ENCODE data around the gene HIPK3. TPM values are rescaled to one million over a fixed set of nuclear protein-coding genes. Genes with fewer than 3 reads are reported as not detected.
"Not testable (repeated sequence)": the region's sequence is repeated elsewhere in the genome, so short reads cannot be mapped to it uniquely, and the experiment has no call there.

The HIPK3 gene
- total RNA-seq, 3 donors from 2014 or later (not counting 1 experiment from before 2014, with no cell fraction given), result 80.6 to 92.9 (median 87.7) TPM

DNA sequence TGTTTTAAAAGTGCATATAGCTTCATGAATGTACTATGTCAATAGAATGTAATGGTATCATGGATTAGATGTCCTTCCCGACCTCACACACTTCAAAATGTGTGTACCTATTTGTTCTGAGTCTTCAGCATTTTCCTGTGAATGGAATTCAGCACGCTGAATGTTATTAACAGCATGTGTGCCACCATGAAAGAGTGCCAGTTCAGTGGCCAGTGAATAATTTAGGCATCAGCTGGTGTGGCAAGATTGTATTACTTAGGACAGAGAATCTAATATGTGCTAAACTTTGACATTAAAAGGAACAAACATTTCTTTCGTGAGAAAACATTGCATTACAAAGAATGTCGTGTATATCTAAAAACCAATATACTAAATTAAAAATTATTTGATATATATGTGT is 46.4 kb downstream of the HIPK3 start:
- TF ChIP-seq, protein P1, sequence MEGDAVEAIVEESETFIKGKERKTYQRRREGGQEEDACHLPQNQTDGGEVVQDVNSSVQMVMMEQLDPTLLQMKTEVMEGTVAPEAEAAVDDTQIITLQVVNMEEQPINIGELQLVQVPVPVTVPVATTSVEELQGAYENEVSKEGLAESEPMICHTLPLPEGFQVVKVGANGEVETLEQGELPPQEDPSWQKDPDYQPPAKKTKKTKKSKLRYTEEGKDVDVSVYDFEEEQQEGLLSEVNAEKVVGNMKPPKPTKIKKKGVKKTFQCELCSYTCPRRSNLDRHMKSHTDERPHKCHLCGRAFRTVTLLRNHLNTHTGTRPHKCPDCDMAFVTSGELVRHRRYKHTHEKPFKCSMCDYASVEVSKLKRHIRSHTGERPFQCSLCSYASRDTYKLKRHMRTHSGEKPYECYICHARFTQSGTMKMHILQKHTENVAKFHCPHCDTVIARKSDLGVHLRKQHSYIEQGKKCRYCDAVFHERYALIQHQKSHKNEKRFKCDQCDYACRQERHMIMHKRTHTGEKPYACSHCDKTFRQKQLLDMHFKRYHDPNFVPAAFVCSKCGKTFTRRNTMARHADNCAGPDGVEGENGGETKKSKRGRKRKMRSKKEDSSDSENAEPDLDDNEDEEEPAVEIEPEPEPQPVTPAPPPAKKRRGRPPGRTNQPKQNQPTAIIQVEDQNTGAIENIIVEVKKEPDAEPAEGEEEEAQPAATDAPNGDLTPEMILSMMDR (IDR thresholded peaks at IDR 0.05), result no peak
- DNase-seq (no peak), ATAC-seq (no peak)
- H3K27me3 ChIP-seq (ENCODE audit: control insufficient read depth, insufficient read depth, low read length), result no peaks in the 10 kb centered on the region
- no peaks in the 10 kb centered on the region for H3K36me3 Mint-ChIP-seq
- no peaks in the 10 kb centered on the region for H3K9me3 ChIP-seq (ENCODE audit: control insufficient read depth, insufficient read depth, low read length)
- H3K27ac Mint-ChIP-seq, result no peak overlapping the region
- no peak overlapping the region for H3K27ac ChIP-seq (ENCODE audit: low read length)
- peaks cover 34 to 35% of the 10 kb centered on the region in 2 donors for H3K4me1 Mint-ChIP-seq
- WGBS (ENCODE audit: insufficient coverage), result 88% methylated on average over 2 of the region's 4 CpGs
- H3K4me1 ChIP-seq (ENCODE audit: control insufficient read depth, insufficient read depth, low read length), result no peaks in the 10 kb centered on the region
- no peaks in the 10 kb centered on the region for H3K27me3 Mint-ChIP-seq (ENCODE audit: low read depth in 2 of 2)
- intact Hi-C loops (cut with micrococcal nuclease), result no loop called here
- H3K36me3 ChIP-seq (ENCODE audit: control insufficient read depth, insufficient read depth, low read length), result peaks cover 3% of the 10 kb centered on the region
- no peaks in the 10 kb centered on the region for H3K9me3 Mint-ChIP-seq
- H3K4me3 ChIP-seq (ENCODE audit: low read length), result no peak overlapping the region
- no peak overlapping the region for H3K4me3 Mint-ChIP-seq

DNA sequence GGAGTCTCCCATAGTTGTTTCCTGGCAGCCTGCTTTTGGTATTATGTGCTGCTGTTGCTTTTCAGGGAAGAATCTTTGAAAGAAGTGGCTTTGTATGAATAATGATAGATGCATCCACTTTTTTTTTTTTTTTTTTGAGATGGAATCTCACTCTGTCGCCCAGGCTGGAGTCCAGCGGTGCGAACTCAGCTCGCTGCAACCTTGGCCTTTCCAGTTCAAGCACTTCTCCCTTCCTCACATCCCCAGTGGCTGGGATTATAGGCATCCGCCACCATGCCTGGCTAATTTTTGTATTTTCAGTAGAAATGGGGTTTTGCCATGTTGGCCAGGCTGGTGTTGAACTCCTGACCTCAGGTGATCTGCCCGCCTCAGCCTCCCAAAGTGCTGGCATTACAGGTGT is 49.6 kb downstream of the HIPK3 start:
- WGBS (ENCODE audit: insufficient coverage), result 100% methylated on average over 3 of the region's 6 CpGs
- DNase-seq; H3K27ac Mint-ChIP-seq; intact Hi-C loops (cut with micrococcal nuclease); H3K4me3 ChIP-seq (ENCODE audit: low read length); ATAC-seq; H3K9me3 ChIP-seq (ENCODE audit: control insufficient read depth, insufficient read depth, low read length); H3K27me3 ChIP-seq (ENCODE audit: control insufficient read depth, insufficient read depth, low read length); H3K36me3 Mint-ChIP-seq; H3K4me1 ChIP-seq (ENCODE audit: control insufficient read depth, insufficient read depth, low read length); H3K27me3 Mint-ChIP-seq (ENCODE audit: low read depth in 2 of 2); H3K4me3 Mint-ChIP-seq; H3K9me3 Mint-ChIP-seq; H3K36me3 ChIP-seq (ENCODE audit: control insufficient read depth, insufficient read depth, low read length); H3K27ac ChIP-seq (ENCODE audit: low read length): not testable (repeated sequence)
- peaks cover 46 to 48% of the 10 kb centered on the region in 2 donors for H3K4me1 Mint-ChIP-seq

DNA sequence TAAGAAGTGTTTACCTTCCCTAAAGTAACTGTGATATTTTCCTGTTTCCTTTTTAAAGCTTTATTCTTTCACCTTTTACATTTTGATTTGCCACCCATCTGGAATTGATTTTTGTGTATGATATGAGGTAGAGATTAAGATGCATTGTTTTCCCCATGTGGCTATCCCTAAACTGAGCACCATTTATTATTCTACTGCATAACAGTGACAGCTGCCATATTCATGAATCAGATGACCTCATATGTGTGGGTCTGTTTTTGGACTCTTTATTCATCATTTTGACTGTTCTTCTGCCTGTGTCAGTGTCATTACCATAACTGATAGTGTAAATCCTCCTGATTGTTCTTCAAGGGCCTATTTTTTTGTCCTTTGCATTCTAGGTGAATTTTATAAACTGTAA is 50.8 kb downstream of the HIPK3 start:
- ATAC-seq (no peak), DNase-seq (no peak)
- Histone ChIP-seq H3K36me3 (ENCODE audit: control insufficient read depth, insufficient read depth, low read length) (no peaks in the 10 kb centered on the region), H3K4me1 (ENCODE audit: control insufficient read depth, insufficient read depth, low read length) (no peaks in the 10 kb centered on the region), H3K4me3 (ENCODE audit: low read length) (no peak overlapping the region), H3K27me3 (ENCODE audit: control insufficient read depth, insufficient read depth, low read length) (no peaks in the 10 kb centered on the region), H3K9me3 (ENCODE audit: control insufficient read depth, insufficient read depth, low read length) (no peaks in the 10 kb centered on the region), H3K27ac (ENCODE audit: low read length) (no peak overlapping the region)
- TF ChIP-seq, protein P1 (IDR thresholded peaks at IDR 0.05), result no peak
- H3K9me3 Mint-ChIP-seq, result no peaks in the 10 kb centered on the region
- no peaks in the 10 kb centered on the region for H3K27me3 Mint-ChIP-seq (ENCODE audit: low read depth in 2 of 2)
- intact Hi-C loops (cut with micrococcal nuclease), result no loop called here
- H3K27ac Mint-ChIP-seq, result peak overlapping the region in 1 of 2 donors; percentile 77
- H3K36me3 Mint-ChIP-seq, result no peaks in the 10 kb centered on the region
- H3K4me3 Mint-ChIP-seq, result no peak overlapping the region
- H3K4me1 Mint-ChIP-seq, result peaks cover 46 to 58% of the 10 kb centered on the region in 2 donors

DNA sequence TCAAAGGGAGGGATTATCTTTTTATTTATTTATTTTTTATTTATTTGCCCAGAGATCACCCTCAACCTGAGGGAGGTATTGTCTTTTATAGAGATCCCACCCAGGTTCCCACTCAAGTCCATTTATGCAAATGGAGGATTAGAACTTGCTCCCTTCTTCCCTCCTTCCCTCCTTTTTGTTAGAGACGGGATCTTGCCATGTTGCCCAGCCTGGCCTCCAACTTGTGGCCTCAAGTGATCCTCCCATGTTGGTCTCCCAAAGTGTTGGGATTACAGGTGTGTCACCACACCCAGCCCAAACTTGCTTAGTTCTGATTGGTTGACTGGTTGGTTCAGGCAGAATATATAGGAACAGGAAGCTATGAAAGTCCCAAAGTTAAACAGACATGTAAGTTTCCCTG is 51.9 kb downstream of the HIPK3 start:
- Mint-ChIP-seq H3K27me3 (ENCODE audit: low read depth in 2 of 2) (no peaks in the 10 kb centered on the region), H3K4me3 (no peak overlapping the region), H3K4me1 (peaks cover 42 to 59% of the 10 kb centered on the region in 2 donors), H3K9me3 (no peaks in the 10 kb centered on the region), H3K27ac (no peak overlapping the region), H3K36me3 (no peaks in the 10 kb centered on the region)
- no peaks in the 10 kb centered on the region for H3K27me3 ChIP-seq (ENCODE audit: control insufficient read depth, insufficient read depth, low read length)
- H3K4me1 ChIP-seq (ENCODE audit: control insufficient read depth, insufficient read depth, low read length), result no peaks in the 10 kb centered on the region
- TF ChIP-seq, protein P1 (IDR thresholded peaks at IDR 0.05), result no peak
- no peaks in the 10 kb centered on the region for H3K36me3 ChIP-seq (ENCODE audit: control insufficient read depth, insufficient read depth, low read length)
- DNase-seq (no peak), ATAC-seq (no peak)
- intact Hi-C loops (cut with micrococcal nuclease), result no loop called here
- 100% methylated on average over 1 of the region's 1 CpG for WGBS (ENCODE audit: insufficient coverage)
- no peak overlapping the region for H3K27ac ChIP-seq (ENCODE audit: low read length)
- no peak overlapping the region for H3K4me3 ChIP-seq (ENCODE audit: low read length)
- no peaks in the 10 kb centered on the region for H3K9me3 ChIP-seq (ENCODE audit: control insufficient read depth, insufficient read depth, low read length)
